Transverse colon (tissue), 4 donors: ENCODE measurements around the gene LGALS1.

ENCODE experiments used
- CTCF ChIP-seq, 5 experiments: fragments of 200-600 bp in 3 of 5; fragments of 450-650 bp in 2 of 5; sonication (generic) in 3 of 5; IDR thresholded peaks; 1 replicate in 2 of 5; 2 replicates in 3 of 5; pipeline ENCODE4 v1.5.1; 2016 to 2017; ENCODE audit warnings: antibody characterized with exemption in 5 of 5, inconsistent platforms in 3 of 5, mild to moderate bottlenecking in 2 of 5, moderate library complexity in 1 of 5
- EP300 ChIP-seq: sonication (generic); formaldehyde crosslinking; IDR thresholded peaks from one replicate; pipeline ENCODE4 v1.6.1; 2017; ENCODE audit warnings: antibody characterized with exemption, low read depth
- POLR2A ChIP-seq: fragments of 450-650 bp; IDR thresholded peaks from one replicate; pipeline ENCODE4 v1.6.1; 2016; ENCODE audit warnings: antibody characterized with exemption, mild to moderate bottlenecking, moderate library complexity
- POLR2AphosphoS5 ChIP-seq, 3 donors: sonication (generic); formaldehyde crosslinking; IDR thresholded peaks; one replicate each; pipeline ENCODE4 v1.6.1; 2016; ENCODE audit warnings: antibody characterized with exemption in 3 of 3

- TF ChIP-seq CTCF (IDR thresholded peaks at IDR 0.05), result no peak
- no peak for TF ChIP-seq POLR2AphosphoS5 (IDR thresholded peaks at IDR 0.05)
- no peak for TF ChIP-seq POLR2A
- no peak for TF ChIP-seq EP300
Measured at GRCh38 chr22:37711490-37711889, 36.1 kb downstream of the LGALS1 start.
